ENCODE measurements around the gene CFAP53.
"Not testable (repeated sequence)": the region's sequence is repeated elsewhere in the genome, so short reads cannot be mapped to it uniquely, and the experiment has no call there.

CFAP53 gene

DNA sequence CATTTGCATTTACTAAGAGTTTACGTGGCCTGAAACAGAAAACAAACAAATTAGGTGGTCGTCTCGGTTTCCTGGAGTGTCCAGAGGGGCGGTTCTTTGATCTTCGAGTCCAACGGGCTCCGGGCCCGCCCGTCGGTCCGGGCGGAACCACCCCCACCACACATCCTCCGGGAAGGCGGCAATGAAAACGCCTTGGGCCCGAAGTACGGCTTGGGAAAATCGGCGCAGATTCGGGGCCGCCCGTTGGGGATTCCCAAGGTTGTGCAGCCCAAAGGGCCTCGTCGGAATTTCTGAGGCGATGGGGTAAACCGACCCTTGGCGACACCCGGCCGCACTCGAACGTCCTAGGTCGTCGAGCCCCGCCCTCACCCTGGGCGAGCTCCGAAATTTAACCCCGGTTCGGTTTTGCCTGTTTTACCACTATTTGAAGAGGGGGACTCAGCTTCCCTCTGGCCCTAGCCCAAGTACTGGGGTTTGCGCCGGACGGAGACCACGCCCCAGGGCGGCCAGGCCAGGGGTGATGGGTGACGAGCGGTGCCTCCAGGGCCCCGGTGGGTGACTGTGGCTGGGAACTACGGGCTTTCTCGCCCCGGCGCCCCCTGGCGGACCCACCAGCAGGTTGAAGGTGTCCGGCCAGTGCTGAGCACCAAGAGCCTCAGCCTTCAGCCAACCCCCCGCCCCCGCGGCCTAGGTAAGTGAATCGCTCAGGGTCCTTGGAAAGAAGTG, 1.9 kb upstream of the CFAP53 start:
- peak; percentile 71 to 77 for DNase-seq

DNA sequence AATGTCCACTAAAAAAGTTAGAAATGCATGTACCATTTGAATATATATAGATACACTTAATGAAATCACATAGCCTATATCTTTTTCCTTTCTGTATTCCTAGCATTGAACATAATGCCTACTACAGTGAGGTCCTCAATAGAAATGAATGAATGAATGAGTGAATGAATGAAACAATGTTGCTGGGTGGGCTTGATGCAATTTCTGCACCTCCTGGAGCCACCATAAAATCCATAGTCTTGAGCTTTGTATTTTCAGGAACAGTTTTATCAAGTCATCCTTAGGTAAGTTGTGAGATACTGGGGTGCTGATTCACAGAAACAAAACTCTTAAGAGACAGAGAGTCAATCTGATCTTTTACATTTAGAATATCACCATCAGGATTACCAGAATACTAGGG, 3.3 kb downstream of the CFAP53 start:
- DNase-seq, result no peak

DNA sequence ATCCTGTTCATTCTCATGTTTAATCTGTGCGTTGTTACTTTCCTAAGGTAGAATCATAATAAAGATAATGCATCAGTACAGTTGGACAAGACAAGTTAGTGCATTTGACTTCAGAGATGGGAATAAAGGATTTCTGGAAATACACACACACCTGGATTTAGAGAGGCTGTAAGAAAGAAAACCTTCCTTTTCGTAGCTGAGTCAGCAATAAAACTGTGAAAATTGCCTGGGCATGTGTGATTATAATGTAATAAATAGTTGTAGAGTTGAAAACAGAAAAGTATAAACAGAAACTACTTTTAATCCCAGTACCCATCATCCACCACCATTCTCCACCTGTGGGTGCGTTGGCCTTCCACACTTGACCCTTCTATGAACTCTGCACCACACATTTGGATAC, 15.4 kb downstream of the CFAP53 start:
- no peak for DNase-seq

DNA sequence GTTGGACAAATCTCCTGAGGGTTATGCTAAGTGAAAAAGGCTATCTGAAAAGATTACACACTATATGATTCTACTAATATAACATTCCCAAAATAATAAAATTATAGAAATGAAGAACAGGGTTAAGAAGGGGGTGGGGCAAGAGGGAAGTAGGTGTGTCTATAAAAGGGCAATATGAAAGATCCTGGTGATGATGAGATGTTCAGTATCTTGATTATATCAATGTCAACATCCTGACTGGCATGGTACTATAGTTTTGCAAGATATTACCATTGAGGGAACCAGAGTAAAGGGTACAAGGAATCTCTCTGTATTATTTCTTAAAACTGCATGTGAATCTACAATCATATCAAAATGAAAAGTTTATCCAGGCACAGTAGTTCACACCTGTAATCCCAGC, 16.7 kb downstream of the CFAP53 start:
- no peak for DNase-seq

DNA sequence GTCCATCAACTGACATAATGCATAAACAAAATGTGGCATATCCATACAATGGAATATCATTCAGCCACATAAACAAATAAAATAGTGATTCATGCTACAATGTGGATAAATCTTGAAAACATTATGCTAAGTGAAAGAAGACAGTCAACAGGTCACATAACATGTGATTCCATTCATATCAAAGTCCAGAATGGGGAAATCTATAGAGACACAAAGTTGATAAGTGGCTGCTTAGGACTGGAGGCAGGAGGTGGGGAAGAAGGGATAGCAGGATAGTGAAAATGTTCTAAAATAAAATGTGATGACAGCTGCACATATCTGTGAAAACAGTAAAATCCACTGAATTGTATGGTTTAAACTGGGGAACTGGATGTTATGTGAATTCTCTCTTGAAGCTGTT, 18.7 kb downstream of the CFAP53 start:
- no peak for DNase-seq

DNA sequence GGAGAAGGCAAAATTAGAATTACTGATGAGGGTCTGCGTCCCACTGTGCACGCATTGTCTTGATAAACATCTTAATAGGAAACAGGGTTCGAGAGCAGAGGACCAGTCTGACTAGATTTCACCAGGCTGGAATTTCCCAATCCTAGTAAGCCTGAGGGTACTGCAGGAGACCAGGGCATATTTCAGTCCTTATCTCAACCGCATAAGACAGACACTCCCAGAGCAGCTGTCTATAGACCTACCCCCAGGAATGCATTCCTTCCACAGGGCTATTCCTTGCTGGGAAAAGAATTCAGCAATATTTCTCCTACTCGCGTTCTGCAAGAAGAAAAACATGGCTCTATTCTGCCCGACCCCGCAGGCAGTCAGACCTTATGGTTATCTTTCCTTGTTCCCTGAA, 24.5 kb downstream of the CFAP53 start:
- DNase-seq, result not testable (repeated sequence)

DNA sequence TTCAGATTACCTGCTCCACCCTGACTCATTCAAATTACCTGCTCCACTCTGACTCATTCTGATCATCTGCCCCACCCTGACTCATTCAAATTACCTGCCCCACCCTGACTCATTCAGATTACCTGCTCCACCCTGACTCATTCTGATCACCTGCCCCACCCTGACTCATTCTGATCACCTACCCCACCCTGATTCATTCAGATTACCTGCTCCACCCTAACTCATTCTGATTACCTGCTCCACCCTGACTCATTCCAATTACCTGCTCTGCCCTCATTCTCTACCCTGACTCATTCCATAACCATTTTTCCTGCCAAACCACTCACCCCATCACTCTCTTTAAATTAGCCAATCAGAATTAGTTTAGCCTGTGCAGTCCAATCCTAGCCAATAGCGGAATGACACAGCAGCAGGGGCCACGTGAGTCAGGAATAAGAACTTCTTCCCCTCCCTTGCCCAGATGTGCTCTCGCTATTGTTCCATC, 26.2 kb downstream of the CFAP53 start:
- peak in 1 of 2 experiments; percentile 28 for DNase-seq

DNA sequence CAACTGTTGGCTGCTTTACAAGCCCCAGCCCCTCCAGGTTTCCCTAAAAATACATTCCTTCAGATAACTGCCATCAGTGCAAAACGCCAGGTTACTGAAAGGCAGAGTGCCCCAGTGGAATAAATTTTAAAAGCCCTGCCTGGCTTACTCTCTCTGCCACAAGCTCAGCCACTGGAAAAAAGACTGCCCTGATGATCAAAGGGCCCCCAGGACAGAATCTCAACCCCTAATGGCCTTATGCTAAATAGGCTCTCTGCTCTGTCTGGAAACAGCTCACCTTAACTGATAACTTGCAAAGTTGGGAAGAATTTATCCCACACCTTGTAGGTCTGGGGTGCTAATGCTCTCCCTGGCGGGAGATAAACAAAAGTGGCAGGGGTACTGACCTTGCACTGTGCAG, 33.9 kb downstream of the CFAP53 start:
- no peak for DNase-seq

DNA sequence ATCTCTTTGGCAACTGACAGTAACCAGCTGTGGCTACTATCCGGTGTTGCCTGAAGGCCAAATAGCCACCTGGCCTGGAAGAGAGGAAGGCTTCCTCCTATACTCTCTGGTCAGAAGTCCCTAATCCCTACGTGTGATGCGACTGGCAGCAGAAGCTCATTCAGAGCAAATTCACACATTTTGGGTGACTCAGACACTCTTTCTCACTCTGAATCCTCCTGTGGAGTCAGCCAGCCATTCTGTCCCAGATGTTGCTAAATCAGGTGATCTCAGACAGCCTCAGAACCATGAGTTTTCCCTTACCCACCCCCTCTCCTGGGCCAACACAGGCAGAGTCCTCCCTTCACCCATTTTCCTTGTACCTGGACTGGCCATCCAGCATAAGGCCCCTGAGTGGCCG, 34.7 kb downstream of the CFAP53 start:
- DNase-seq, result no peak

DNA sequence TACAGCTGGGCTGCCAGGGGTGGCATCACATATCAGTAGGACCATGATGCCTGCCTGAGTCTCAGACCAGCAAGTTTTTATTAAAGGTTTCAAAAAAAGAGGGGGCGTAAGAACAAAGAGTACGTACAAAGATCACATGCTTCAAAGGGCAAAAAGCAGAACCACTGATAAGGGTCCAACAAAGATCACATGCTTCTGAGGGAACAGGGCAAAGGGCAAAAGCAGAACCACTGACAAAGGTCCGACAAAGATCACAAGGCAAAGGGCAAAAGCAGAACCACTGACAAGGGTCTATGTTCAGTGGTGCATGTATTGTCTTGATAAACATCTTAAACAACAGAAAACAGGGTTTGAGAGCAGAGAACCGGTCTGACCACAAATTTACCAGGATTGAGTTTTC, 46.0 kb downstream of the CFAP53 start:
- not testable (repeated sequence) for DNase-seq

DNA sequence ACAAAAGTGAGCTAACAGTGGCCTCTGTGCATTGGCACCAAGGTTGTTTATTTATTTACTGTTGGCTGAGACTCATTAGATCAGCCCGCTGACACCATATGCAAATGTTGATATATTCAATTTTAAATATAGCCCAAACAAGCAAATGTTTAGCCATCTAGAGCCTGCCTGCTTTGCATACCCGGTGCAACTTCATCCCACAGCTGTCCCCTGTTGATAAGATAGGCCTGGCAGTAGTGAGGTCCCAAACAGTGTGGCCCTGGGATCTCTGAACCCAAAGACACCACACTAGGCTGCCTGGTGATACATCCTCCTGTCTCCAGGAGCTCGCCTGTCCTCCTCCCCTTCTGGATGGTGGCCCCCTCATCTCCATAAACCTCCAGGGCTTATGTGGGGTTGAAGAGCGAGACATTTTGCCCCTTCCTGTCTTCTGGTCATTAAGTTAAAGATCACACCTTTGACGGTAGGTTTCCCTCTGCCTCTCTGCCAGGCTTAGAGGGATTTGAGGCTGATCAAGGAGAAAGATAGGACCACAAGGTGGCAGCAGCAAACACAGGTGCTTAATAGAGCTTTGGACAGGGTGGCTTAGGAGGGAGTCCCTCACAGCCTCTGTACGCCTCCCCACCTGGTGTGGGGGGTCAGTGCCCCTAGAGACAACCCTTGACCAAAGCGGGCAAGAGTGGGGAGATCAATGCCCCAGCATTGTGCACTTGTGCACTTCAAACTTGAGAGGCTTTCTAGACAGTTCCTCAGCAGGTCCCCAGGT, 47.7 kb downstream of the CFAP53 start:
- peak; percentile 15 to 23 for DNase-seq

DNA sequence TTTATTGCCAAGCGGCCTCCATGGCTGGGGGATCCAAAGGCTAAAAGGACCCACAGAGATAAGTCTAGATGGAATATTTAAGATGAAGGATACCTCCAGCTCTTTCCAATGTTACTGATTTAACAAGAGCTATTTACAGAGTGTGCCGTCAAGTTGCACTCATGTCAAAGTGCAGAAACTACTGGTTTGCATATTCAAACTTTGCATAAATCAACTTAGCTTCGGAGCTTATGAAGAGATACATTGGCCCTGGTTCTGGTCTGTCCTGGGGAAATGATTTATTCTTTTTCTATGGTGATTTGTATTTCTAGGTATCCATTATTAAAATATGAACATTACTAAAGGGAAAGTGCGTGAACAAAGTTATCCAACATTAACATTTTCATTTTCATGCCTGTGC, 57.0 kb downstream of the CFAP53 start:
- DNase-seq, result no peak

DNA sequence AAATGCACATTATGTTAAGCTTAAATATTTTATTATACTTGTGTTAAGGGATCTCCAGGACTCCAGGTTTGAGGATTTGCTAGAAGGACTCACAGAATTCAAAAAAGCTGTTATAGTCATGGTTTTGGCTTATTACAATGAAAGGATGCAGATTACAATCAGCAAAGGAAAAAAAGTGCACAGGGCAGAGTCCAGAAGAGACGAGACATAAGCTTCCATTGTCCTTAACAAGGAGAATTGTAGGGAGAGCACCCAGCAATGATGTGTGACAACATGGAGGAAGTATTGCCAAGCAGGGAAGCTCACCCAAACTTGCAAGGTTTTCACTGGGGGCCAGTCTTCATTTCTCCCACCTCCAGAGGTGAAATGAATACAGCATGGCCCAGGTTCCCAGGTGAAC, 58.6 kb downstream of the CFAP53 start:
- no peak for DNase-seq

DNA sequence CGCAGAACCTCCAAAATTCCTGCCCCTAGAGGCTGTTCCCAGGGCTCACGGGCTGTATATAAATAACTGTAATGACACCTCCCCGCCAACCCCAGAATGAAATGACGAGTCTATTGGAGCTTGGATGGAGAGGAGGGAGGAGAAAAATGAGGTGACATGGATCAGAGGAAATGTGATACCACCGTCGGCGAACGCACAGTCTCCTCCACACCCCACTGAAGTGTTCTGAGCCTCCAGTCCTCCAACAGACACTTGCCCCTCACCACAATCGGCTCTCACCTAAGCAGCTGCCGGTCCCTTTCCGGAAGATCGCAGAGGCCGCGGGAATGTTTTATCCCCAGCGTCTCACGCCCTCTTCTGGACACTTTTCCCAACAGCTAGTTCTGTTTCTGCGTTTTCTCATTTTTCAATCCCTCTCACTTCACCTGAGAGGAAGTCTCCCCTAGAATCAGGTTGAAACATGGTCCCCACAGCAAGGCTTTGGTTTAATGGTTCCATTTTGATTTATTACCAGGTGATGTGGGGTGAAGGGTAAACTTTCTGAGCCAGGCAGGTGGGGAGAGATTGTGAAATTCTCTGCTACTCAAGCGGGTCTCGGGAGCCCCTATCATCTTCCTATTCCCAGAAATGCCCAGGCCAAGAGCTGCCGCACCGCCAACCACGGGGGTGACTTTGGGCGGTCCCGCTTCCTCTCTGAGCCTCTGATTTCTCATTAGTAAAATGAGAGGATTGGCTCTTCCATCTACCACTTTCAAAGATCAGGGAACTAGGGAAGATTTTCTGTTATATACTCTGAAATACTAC, 62.3 kb downstream of the CFAP53 start:
- DNase-seq, result no peak

DNA sequence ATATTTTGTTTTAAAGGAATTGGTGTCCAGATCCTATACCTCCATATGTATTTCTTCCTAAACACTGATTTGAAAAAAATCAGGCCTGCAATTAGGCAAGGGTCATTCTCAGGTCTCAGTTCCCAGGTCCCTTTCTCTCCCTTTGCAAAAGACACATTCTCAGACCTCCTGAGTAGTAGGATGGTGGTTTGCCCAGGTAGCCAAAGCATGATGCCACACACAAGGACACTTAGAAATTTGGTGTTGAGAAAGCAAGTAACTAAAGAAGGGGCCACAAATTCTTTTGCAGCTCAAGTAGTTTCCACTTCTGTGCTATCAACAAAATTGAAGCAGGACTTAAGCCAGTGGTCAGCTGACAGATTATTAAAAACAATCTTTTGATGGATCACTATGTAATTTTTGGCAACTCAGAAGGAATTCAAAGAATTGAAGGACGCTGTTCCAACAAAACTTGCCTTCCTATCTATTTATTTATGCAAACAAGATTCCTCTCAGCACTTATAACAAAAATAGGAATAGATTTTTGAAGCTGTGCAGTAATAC, 64.7 kb downstream of the CFAP53 start:
- no peak for DNase-seq

DNA sequence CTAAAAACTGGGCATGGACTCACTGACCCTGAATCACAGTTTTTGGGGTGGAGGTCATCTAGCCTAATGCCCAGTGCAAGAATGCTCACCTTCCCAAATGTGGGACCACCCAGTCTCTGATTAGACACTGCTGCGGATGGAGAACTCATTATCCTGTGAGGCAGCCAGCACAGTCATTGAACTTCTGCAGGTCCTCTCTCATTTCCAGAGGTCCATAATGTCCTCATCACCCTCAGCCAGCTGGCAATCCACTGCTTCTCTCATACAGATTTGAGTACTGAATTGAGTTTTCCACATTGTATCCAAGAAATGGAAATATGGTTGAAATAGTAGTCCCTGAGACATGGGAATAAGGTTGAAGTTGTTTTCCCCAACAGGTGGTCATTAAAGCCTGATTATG, 66.4 kb downstream of the CFAP53 start:
- DNase-seq, result no peak

DNA sequence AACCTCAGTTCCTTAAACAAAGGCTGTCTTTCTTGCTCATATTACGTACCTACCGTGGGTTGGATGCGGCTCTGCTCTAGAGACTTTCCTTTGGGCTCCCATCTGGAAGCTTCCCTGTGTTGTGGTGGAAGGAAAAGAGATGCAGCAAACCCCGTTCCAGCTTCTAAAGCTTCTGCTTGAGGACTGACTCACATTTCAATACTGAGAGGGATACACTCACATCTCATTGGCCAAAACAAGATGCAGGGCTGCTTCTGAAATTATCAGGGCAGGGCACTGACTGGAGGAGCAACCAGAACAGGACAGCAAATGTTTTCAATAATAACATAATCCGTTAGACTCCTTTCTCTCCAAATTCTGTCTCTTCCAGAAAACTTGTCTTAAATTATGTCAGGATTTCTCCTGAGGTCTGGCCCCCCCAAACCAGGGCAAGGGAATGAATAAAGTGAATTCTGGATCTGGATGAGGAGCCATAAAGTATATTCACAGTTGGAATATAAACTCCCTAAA, 66.9 kb downstream of the CFAP53 start:
- DNase-seq, result no peak

DNA sequence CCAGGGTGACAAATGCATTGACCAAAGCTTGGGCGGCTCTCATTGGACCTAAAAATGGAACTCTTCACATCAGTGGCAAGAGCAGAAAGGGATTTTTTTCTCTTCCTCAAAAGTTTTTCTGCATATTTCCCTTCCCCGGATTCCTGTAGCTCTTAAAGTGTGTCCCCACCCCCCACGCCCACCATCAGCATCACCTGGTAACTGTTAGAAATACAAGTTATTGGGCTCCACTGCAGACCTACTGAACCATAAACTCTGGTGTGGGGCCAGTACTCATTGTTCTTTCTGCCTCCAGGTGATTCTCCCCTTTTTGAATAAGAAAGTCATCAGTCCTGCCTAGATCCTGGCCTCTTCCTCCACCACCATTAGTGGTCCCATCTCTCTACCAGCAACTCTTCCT, 70.0 kb downstream of the CFAP53 start:
- DNase-seq, result no peak

DNA sequence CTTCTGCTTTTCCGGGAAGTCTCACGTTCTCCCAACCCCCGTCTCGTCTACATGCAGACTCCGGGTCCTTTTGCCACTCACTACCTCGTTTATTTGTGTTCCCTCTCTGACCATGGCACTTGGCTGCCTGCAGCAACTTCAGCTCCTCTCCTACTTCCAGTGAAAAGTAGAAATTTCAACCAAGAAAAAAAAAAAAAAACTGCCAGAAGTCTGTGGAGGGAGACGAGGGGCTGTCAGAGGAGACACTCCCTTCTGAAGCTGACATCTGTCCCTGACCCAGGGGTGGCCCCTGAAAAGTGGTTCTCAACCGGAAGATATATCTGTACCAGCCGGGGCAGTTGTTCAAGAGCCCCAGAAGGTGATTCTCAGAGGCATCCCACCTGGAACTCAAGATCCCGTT, 70.6 kb downstream of the CFAP53 start:
- DNase-seq, result no peak

DNA sequence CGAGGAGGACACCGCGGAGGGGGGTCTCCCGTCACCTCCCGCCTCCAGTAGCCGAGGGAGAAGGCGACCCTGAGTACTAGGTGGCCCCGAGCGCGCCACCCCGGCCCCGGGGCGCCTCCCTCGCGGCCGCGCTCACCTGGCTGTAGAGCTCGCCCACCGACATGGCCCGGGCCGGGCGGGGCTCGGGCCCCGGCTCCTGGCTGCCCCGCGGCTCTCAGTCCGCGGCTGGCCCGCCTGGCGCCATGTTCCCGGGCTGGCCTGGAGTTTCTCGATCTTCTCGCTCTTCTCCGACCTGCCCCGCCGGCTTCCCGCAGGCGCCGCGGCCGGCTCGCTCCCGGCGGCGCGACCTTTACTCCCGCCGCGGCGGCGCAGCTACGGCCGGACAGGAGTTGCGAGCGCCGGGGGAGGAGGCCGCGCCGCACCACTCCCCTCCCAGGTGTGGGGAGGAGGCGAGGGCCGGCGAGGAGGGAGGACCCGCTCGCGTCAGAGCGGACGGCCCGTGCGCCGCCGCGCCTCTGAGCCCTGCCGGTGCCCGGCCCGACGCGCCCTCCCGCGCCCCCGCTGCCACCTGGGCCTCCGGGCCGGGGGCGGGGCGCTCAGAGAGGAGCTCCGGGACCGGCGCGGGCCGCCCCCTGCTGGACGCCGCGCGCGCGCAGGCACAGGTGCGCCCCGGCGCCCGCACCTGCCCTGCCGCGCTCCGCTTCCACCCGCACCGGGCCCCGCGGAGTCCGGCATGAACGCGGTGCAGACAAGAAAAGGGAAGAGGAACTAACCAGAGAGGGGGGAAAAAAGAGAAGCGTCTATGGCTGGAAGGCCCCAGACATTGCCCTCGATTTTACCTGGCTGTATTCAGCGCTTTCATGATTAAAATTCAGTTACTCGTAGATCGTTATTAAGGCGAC, 71.4 kb downstream of the CFAP53 start, which contains the start of gene MYO5B:
Gene MYO5B (minus strand): TSS at position 517 of the 902 bp plus-strand sequence. CDS start 354 bp downstream, at position 163.
- DNase-seq, result peak; percentile 50 to 65

DNA sequence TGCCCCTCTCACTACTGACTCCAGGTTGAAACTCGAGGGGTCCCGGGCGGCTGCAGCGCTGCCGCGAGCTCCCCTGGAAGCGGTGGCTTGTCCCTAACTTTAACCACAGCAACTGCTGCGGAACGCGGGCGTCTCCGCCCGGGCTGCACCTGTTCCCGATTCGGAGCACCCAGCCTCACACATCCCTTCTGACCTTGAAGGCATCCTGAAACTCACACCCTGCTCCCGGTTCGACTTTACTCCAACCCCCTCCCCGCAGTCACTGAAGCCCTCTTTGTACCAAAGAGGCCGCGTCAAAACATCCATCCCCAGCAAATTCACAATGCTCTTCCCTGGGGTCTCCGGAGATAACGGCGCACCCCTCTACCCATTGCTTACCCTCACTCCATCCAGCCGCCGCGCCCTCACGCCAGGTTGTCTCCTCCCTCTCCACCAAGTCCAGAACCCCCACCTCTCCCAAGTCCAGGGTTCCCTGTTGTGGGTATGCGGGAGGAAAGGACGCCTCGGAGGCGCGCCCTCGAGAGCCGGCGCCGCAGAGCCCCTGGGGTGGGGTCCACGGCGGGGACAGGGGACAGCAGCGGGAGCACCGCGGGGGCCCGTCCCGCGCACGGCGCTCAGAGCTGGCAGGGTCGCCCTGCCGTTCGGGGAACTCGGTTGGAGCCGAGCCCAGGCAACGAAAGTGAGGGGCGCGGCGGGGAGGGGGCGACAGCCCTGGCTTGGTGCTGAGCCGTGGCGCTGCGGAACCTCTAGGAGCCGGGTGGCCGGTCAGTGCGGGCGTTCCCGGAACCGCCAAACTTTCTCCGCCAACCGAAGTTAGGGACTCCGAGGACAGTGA, 72.3 kb downstream of the CFAP53 start:
- DNase-seq, result peak in 1 of 2 experiments; percentile 2

Data from stimulated activated CD4-positive, alpha-beta T cell treated with anti-CD3 and anti-CD28 coated beads, Interleukin-4, amount 100 ng/mL, for 4 hours (primary cell).